Measurements from ENCODE around the gene ARHGAP18.

The ARHGAP18 gene, protein sequence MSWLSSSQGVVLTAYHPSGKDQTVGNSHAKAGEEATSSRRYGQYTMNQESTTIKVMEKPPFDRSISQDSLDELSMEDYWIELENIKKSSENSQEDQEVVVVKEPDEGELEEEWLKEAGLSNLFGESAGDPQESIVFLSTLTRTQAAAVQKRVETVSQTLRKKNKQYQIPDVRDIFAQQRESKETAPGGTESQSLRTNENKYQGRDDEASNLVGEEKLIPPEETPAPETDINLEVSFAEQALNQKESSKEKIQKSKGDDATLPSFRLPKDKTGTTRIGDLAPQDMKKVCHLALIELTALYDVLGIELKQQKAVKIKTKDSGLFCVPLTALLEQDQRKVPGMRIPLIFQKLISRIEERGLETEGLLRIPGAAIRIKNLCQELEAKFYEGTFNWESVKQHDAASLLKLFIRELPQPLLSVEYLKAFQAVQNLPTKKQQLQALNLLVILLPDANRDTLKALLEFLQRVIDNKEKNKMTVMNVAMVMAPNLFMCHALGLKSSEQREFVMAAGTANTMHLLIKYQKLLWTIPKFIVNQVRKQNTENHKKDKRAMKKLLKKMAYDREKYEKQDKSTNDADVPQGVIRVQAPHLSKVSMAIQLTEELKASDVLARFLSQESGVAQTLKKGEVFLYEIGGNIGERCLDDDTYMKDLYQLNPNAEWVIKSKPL

DNA sequence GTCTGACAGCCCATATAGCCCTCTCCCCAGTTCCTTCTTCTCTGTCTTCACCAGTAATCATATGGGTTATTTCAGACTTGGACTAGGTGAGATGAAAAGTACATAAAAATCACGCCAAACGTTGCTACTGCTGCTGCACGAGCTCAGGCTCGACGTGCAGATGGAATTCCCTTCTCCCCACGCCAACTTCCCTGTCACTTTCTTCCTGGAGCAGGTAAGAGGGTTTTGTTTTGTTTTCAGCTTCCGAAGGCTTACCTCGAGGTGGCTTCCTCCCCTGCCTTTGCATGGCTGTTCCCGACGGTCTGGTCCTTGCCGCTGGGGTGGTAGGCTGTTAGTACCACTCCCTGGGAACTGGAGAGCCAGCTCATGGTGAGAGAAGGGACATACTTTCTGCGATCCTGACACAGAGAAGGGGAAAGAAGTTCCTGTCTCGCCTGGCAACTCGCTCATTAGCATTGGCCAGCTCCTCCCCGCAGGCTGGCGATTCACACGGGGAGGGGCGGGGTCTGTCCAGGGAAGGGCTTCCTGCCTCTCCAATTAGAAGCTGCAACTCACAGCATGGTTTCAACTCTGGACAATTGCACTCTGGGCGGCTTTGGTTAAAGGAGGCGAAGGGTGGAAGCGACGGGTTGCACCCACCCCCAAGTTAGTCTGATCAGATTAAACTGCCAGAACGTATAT, at the start of gene ARHGAP18:
Gene ARHGAP18 (minus strand): TSS at position 409 of the 681 bp plus-strand sequence. CDS start 41 bp downstream, at position 368.
- DNase-seq (ENCODE audit: insufficient read length, low spot score) = peak; percentile 25

DNA sequence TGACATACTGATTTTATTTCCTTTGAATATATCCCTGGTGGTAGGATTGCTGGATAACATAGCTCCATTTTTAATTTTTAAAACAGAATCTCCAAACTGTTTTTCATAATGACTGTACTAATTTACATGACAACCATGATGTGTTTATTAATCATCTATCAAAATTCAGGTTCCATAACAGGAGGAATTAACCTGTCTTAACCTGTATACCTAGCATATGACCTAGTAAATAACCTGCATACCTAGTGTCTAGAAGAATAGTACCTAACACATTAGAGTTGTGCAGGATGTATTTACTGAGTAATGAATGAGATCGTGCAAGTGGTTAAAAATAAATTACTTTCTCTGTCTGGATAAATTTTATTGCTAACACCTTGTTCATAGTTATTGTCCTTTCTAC, 45.8 kb upstream of the ARHGAP18 start:
- FAIRE-seq (no peak), DNase-seq (ENCODE audit: insufficient read length, low spot score) (no peak)

More for the DNA sequence above, at the start of gene ARHGAP18:
- FAIRE-seq = peak; percentile 95

DNA sequence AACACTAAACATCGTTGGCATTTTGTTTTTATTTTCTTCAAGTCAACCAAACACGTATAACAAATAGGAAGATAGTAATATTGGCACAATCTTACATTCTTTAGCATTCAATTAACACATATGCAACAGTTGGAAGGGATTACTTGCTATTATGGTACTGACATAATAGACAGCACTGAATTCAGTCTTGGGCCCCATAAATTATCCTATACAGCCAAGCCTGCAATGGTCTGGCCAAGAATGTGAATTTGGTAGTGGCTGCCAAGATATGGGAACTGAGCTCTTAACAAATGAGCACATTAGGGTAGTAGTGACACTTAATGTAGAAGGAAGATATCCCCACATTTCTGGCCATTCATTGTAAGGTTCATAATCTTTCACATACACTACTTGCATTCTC, 44.8 kb upstream of the ARHGAP18 start:
- DNase-seq (ENCODE audit: insufficient read length, low spot score) (no peak), FAIRE-seq (no peak)

DNA sequence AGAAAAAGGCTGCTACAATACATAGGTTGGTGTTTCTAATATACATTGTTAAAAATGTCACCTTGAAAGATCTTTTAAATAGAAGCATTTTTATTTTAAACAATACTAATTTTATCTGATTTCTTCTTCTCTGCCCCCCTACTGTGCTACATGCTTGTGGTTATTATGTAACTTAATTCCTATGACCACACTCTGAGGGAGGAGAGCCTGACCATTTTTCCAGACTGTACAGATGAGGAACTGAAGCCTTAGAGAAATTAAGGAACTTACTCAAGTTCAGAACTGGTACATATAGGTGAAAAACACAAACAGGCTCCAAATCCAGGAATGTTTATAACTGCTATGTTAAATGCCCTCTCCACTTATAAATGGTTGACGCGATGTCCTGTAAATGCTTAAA, 43.4 kb upstream of the ARHGAP18 start:
- FAIRE-seq (no peak), DNase-seq (ENCODE audit: insufficient read length, low spot score) (no peak)

DNA sequence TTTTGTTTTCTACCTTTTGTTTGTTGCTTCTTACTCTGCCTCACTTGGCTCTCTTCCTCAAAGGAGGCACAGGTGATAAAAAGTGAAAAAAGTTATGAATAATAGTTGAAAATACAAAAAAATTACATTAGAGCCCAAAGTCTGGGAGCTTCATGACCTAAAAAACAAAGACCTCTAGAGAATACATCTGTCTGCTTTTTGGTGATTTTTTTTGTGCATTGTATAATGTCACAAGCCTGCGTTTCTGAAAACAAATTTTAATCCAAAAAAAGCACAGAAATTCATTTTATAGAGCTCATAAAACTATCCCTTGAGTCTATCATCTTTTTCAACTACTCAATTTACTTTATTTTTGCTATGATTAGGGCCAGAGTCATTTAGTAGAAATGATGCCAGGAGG, 41.4 kb upstream of the ARHGAP18 start:
- DNase-seq (ENCODE audit: insufficient read length, low spot score) (no peak), FAIRE-seq (no peak)

DNA sequence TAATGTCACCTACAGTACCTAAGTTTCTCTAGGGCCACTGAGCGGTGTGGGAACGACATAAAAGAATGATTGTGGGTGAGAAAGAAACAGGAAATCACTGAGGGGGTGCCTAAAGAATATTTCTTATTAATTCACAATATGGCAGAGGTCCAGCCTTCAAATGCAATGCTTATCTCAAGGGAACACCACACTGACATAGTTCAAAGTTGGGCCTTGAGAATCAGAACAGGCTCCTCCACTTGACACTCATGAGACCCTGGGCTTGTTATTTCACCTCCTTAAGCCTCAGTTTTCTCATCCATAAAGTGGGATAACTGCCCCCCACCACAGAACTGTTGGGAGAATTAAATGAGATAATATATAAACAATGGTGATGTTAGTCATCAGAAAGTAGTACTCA, 40.4 kb upstream of the ARHGAP18 start:
- peak; percentile 67 for FAIRE-seq
- DNase-seq (ENCODE audit: insufficient read length, low spot score) = no peak

DNA sequence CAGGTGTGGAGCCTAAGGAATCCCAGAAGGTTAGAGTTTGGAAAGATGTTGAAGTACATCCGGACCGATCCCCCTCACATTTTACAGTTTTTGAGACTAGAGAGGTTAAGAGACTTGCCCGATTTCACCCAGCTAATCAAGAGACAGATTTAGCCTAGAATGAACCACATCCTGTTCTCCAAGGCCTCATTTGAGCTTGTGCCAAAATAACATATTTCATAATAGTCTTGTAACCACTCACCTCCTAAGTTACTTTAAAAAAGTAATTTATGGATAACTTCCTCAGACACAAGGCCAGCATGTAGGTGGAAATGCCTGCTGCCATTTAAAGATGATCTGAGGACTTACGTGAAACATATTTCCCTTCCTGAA, 39.8 kb upstream of the ARHGAP18 start:
- peak; percentile 88 for FAIRE-seq
- DNase-seq (ENCODE audit: insufficient read length, low spot score) = no peak

DNA sequence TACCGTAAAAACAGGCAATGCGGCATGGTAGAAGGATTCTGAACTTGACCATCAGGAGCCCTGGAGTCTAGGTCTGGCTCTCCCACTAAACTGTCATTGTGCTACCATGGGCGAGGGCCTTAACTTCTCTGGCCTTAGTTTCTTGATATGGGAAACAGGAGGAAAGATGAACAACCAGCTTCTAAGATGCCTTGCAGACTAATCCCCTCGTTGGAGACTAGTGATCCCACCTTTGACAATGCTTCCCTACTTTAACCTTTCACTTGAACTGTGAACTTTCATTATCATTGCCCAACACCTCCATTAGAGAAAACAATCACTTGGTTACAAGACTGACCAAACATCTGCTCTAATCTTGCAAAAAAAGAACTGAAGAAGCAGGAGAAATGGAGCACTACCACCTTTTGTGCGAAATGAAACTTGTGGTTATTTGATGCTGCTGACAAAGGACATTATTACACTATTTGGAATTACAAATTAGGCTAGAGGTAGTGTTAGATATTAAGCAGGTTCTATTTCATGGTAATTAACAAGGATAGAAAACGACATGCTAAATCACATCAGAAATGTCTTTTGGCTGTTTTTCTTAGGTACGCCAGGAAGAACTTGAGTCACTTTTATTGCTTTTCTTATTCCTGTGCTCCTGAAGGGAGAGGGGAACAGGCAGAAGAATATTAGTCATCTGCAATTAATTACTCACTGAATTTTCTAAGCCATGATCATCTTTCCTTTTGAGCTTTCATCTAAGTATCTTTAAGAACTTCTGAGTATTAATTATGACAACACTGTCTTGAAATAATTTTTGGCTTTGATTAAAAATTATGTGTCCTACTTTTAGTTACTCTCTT, 39.1 kb upstream of the ARHGAP18 start:
- FAIRE-seq = no peak

DNA sequence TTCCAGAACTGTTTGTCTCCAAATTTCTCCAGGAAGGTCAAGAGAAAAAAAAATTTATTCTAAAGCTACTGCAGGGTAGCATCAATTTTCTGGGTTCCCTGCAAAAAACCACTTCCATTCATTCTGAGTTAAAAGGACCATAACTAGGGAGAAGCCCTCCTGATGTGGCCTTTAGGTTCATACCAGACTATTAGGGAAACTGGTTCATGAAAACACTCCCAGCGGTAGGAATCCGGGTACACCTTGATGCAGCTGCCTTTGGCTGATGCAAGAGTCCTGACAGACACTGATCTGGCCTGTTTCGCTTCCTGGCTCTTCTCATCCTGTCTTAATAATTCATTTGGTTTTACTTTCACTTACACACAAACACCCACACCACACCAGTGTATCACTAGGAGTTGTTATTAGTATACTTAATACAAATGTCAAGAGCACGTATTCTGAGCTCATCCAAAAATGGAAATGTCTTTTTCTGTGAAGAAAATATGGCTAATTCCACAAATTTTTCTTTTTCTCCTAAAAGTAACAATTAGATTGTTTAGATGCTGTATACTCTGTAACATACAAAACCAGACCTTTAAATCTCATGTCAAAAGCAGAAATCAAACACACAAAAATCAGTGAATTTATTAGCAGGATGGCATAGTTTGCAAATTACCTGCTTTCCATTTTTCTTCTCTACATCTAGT, 38.4 kb upstream of the ARHGAP18 start:
- peak; percentile 98 for FAIRE-seq
- DNase-seq (ENCODE audit: insufficient read length, low spot score) = peak; percentile 42

More for the DNA sequence above, 39.1 kb upstream of the ARHGAP18 start:
- DNase-seq (ENCODE audit: insufficient read length, low spot score) = no peak

DNA sequence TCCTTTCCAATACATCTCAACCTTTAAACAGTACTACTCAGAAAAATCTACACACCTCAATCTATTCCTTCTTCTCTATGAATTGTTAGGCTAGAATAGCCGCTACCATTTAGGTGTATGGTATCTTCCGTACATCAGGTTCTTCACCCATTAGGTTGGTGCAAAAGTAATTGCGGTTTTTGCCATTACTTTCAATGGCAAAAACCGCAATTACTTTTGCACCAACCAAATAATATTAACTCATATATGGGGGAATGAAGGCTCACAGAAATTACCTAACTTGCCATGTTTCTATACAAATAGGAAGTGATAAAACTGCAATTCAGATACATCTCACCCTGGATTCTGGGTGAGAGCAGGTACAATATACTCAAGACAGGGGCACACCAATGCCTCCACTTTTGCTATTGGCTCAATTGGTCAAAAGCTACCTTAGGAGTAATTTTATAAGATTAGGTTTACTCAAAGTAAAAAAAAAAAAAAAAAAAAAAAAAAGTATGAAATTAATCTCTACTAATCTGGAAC, 37.7 kb upstream of the ARHGAP18 start:
- peak; percentile 14 for FAIRE-seq
- no peak for DNase-seq (ENCODE audit: insufficient read length, low spot score)

DNA sequence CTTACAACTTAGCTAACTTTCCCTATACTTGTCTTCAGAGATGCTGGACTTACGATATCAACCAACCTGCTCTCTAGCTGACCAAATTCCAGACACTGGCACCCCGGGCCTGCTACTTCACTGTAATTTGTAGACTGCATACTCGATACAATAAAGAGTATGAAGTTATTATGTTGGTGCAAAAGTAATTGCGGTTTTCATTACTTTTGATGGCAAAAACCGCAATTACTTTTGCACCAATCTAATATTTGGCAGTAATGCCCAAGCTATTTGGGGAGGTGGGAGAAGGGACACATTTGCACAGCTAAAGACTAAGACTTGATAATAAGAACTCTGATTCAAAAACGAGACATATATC, 34.9 kb upstream of the ARHGAP18 start:
- FAIRE-seq = peak; percentile 26
- DNase-seq (ENCODE audit: insufficient read length, low spot score) = no peak

DNA sequence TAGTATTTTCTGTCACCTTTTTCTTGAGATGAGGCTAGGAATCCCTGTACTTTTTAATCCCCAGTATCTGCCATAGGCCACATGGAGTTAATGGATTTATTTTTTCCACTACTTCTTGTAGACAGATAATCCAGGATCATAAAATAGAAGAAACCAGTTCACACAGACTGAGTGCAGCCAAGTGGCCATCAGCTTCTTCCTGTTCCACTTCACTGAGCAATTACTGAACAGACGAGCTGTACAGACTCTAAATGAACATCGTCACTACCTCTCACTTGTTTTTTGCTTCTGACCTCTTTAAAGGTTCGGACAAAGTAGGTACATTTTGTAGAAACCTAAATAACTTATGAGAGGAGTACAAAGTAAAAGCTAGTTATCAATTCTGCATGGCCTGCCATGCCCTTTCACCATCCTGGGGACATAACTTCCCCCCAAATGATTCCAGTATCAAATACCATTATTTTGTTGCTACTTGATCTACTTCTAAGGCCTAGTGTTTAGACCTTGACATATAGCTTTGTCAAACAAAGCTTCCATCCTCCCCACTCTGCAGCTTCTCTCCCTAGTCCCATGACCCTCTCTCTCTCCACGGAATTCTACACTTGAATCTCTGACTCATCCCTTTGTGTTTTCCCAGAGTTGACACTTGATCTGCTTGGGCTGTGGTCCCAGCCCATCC, 34.4 kb upstream of the ARHGAP18 start:
- no peak for DNase-seq (ENCODE audit: insufficient read length, low spot score)
- peak; percentile 77 for FAIRE-seq

DNA sequence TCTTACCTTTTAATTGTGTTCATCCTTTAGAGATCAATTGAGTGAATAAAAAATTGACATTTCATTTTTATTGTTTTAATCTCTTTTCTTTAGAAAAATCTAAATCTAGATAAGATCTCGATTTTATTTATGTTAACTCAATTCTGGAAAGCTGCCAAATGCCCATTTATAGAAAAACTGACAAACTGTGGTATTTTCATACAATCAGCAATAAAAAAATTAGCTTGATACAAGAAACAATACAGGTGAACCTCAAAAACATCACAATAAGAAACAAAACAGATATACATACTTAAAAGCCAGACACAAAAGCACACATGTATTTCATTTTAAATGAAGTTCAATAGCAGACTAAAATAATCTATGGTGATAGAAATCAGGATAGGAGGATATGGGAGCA, 30.0 kb upstream of the ARHGAP18 start:
- FAIRE-seq = no peak
- DNase-seq (ENCODE audit: insufficient read length, low spot score) = no peak

DNA sequence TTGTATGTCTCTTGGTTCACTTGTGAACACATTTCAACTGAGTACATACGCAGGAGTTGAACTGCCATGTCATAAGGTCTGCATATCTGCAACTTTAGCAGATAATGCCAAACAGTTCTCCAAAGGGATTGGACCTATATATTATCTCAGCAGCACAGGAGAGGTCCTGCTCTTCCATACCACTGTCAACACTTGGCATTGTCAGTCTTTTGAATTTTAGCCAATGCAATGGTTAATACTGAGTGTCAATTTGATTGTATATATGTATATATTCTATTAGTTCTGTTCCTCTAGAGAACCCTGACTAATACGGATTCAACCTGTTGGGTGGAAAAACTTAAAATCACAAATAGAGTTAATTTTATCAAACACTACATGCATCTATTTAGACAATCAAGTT, 26.1 kb upstream of the ARHGAP18 start:
- DNase-seq (ENCODE audit: insufficient read length, low spot score) (no peak), FAIRE-seq (no peak)

DNA sequence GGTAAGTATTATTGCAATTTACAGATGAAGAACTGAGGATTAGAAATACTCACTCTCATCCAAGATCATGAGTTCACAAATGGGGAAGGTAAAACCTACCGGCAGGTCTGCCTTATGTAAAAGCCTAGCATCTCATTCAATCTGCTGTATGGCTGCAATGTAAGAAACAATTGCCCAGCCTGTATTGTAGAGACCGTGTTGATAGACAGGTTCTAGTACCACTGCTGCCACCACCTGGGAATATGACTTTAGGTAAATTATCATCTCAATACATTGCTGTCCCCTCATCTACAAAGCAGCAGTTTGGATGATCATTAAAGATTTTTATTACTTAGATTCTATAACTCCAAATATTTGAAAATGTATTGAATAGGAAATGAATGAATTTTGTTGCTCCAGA, 23.3 kb upstream of the ARHGAP18 start:
- no peak for DNase-seq (ENCODE audit: insufficient read length, low spot score)

DNA sequence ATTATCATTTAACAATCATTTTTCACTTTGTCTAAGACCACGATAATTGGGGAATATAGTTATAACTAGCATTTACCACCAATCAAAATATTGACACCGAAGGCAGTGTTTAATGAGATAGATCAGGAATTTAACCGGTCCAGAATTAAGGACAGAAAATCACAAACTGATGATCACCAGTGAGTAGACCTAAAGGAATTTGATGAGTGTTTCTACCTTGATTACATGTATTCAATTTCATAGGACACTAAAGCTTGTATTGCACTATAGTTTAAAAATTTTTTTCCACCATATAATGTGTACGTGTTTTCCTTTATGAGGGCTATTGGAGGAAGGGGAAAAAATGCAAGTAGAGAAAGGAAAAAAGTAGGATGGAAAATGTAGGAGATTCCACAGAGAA, 22.6 kb upstream of the ARHGAP18 start:
- DNase-seq (ENCODE audit: insufficient read length, low spot score) (no peak), FAIRE-seq (no peak)

More for the DNA sequence above, 23.3 kb upstream of the ARHGAP18 start:
- peak; percentile 72 for FAIRE-seq

DNA sequence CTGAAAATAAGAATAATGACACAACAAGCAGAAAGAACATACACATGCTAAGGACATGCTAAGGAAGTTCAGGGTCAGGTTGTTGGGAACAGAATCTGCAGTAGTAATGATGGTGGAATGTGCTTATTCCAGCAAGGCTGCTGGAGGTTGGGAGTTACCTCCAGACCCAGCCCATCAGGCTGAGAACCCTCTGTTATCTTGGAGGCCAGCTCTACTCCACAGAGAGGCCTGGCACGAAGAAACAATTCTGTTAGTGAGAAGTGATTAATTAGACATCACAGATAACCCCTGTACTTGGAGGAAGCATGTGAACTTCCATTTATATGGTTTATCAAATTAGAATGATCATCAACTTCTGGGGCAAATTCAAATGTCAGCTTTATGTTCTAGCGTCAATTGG, 22.1 kb upstream of the ARHGAP18 start:
- FAIRE-seq (peak; percentile 4), DNase-seq (ENCODE audit: insufficient read length, low spot score) (no peak)

DNA sequence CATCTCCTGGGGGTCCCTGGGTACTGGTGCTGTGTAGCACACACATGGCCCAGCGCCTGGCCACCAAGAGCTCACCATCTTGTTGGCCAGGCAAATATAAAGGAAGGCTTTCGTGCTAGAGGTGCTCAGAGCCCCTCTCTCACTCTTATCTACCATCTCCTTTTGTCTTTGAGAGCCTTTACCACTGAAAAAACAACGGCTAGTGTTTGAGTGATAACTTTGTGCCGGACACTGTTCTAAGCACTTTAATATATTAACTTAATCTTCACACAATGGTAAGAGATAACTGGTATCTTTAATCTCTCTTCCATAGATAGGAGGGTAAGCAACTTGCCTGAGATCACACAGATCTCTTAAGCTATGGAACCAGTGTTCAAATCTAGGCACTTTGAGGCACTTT, 21.5 kb upstream of the ARHGAP18 start:
- DNase-seq (ENCODE audit: insufficient read length, low spot score) (no peak), FAIRE-seq (no peak)

DNA sequence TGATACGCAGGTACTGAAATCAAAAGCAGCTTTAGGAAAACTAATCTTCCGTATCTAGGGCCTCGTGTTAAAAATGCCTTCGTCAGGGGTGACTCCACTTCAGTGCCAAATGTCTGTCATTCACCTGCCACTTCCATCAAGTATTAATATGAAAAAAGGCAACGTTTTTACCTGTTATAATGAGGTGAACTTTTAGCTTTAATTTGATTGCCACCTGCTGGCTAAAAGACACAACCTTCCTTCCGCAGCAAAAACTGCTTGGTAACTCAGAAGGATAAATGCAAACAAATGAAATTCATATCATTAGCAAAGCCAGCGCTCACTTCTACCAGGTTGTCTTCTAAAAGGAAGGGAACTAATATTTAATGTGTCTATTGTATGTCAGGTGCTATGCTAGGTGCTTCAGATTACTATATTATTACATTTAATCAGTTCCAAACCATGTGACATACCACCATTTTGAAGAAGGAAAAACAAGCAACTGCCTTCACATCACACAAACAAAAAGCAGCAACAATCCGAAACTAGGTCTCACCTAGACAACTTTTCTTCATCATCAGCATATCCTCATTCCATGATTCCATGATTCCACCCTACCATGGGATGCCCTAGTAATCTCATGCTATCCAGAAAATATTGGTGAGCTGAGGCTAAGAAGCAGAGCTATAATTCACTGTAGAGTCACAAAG, 20.6 kb upstream of the ARHGAP18 start:
- FAIRE-seq = peak; percentile 93

More for the DNA sequence above, 20.6 kb upstream of the ARHGAP18 start:
- DNase-seq (ENCODE audit: insufficient read length, low spot score) = no peak
